Loucy (cell line): ENCODE results near the gene IFT27.

Experiments
- H2AFZ ChIP-seq: fragments of 200-600 bp; sonication (generic); 2 replicates; pipeline ENCODE4 v1.6.0; 2016; ENCODE audit warnings: antibody characterized with exemption, mild to moderate bottlenecking, low read length, moderate library complexity
- H3F3A ChIP-seq: fragments of 200-600 bp; 2 replicates; pipeline ENCODE4 v1.6.0; 2016; ENCODE audit warnings: antibody characterized with exemption, low read depth, mild to moderate bottlenecking
- H3K27me3 ChIP-seq: fragments of 200-600 bp; sonication (generic); 2 replicates; pipeline ENCODE4 v1.6.1; 2014; ENCODE audit warnings: low read length, mild to moderate bottlenecking; ENCODE audit not compliant: insufficient read depth, poor library complexity, severe bottlenecking
- H3K36me3 ChIP-seq: fragments of 200-600 bp; sonication (generic); 2 replicates; pipeline ENCODE4 v1.6.1; 2016; ENCODE audit warnings: low read length; ENCODE audit not compliant: insufficient read depth
- H3K4me1 ChIP-seq: fragments of 200-600 bp; sonication (generic); 2 replicates; pipeline ENCODE4 v1.5.1; 2014; ENCODE audit warnings: low read length, mild to moderate bottlenecking; ENCODE audit not compliant: insufficient read depth, poor library complexity, severe bottlenecking
- H3K4me2 ChIP-seq: fragments of 200-600 bp; sonication (generic); 2 replicates; pipeline ENCODE4 v1.6.0; 2014; ENCODE audit warnings: antibody characterized with exemption, low read length, low read depth, mild to moderate bottlenecking; ENCODE audit not compliant: poor library complexity, severe bottlenecking
- H3K4me3 ChIP-seq: fragments of 200-600 bp; sonication (generic); 2 replicates; pipeline ENCODE4 v1.5.1; 2014; ENCODE audit warnings: low read length, mild to moderate bottlenecking, mixed read lengths; ENCODE audit not compliant: poor library complexity, severe bottlenecking
- H3K79me2 ChIP-seq: fragments of 200-600 bp; sonication (generic); 2 replicates; pipeline ENCODE4 v1.6.1; 2014; ENCODE audit warnings: low read length; ENCODE audit not compliant: insufficient read depth
- H3K9ac ChIP-seq: fragments of 200-600 bp; sonication (generic); 2 replicates; pipeline ENCODE4 v1.6.0; 2014; ENCODE audit warnings: mild to moderate bottlenecking, low read depth, low read length, moderate library complexity; ENCODE audit not compliant: poor library complexity, severe bottlenecking
- H3K9me2 ChIP-seq: fragments of 200-600 bp; sonication (generic); replicated peaks from 2 replicates; pipeline ENCODE4 v1.6.1; 2016; ENCODE audit warnings: low read depth, low read length, mixed read lengths
- H3K9me3 ChIP-seq: fragments of 200-600 bp; sonication (generic); 2 replicates; pipeline ENCODE4 v1.6.1; 2014; ENCODE audit warnings: mild to moderate bottlenecking, antibody characterized with exemption, low read length, low read depth; ENCODE audit not compliant: insufficient read depth
- H4K20me1 ChIP-seq: fragments of 200-600 bp; sonication (generic); 2 replicates; pipeline ENCODE4 v1.6.0; 2014; ENCODE audit warnings: antibody characterized with exemption, low read length, mild to moderate bottlenecking; ENCODE audit not compliant: insufficient read depth, poor library complexity, severe bottlenecking
- CTCF ChIP-seq: fragments of 200-600 bp; sonication (generic); conservative IDR thresholded peaks from 2 replicates; pipeline ENCODE4 v1.5.1; 2014; ENCODE audit warnings: mild to moderate bottlenecking, antibody characterized with exemption, low read length
- EZH2phosphoT487 ChIP-seq: fragments of 200-600 bp; IDR thresholded peaks from 2 replicates; pipeline ENCODE4 v1.6.1; 2018; ENCODE audit warnings: antibody characterized with exemption, mild to moderate bottlenecking, moderate library complexity, borderline replicate concordance

Gene IFT27

GRCh38 chr22:36797374-36797773, 21.5 kb upstream of the IFT27 start:
- Histone ChIP-seq H3K9me3 (no peaks in the 10 kb centered on the region), H3K4me3 (no peak overlapping the region), H2AFZ (no peak overlapping the region), H3K36me3 (no peaks in the 10 kb centered on the region), H3K4me1 (no peaks in the 10 kb centered on the region), H3K9me2 (no peaks in the 10 kb centered on the region), H3K27me3 (no peaks in the 10 kb centered on the region), H4K20me1 (no peaks in the 10 kb centered on the region), H3F3A (no peaks in the 10 kb centered on the region), H3K4me2 (no peak overlapping the region), H3K79me2 (no peaks in the 10 kb centered on the region), H3K9ac (no peak overlapping the region)
- TF ChIP-seq CTCF (no peak), EZH2phosphoT487 (no peak)

- Histone ChIP-seq H2AFZ (no peak overlapping the region), H3K4me2 (no peak overlapping the region), H3K79me2 (no peaks in the 10 kb centered on the region)
These were observed 20.7 kb upstream of the IFT27 start for GRCh38 chr22:36796552-36797175.

GRCh38 chr22:36795633-36796032, 19.7 kb upstream of the IFT27 start:
- Histone ChIP-seq H4K20me1 (no peaks in the 10 kb centered on the region), H3K9me2 (no peaks in the 10 kb centered on the region), H3K27me3 (no peaks in the 10 kb centered on the region), H3F3A (no peaks in the 10 kb centered on the region), H3K9me3 (no peaks in the 10 kb centered on the region), H3K4me2 (no peak overlapping the region), H3K79me2 (no peaks in the 10 kb centered on the region), H2AFZ (no peak overlapping the region), H3K9ac (no peak overlapping the region), H3K4me3 (no peak overlapping the region), H3K4me1 (no peaks in the 10 kb centered on the region), H3K36me3 (no peaks in the 10 kb centered on the region)
- TF ChIP-seq EZH2phosphoT487 (no peak), CTCF (no peak)

More at GRCh38 chr22:36796552-36797175, 20.7 kb upstream of the IFT27 start:
- Histone ChIP-seq H3K9me2 (no peaks in the 10 kb centered on the region), H3K4me3 (no peak overlapping the region), H3F3A (no peaks in the 10 kb centered on the region), H3K9me3 (no peaks in the 10 kb centered on the region), H3K4me1 (no peaks in the 10 kb centered on the region), H4K20me1 (no peaks in the 10 kb centered on the region), H3K27me3 (no peaks in the 10 kb centered on the region), H3K9ac (no peak overlapping the region), H3K36me3 (no peaks in the 10 kb centered on the region)
- TF ChIP-seq CTCF, result no peak
- TF ChIP-seq EZH2phosphoT487, result no peak
